IMR-90 (cell line): Measurements from ENCODE around the gene FOXN4. TPM values are rescaled to one million over a fixed set of nuclear protein-coding genes. Genes with fewer than 3 reads are reported as not detected.

Source experiments
- ATAC-seq: fragments of 200-7000 bp; cut with Tn5 transposase; 2 replicates; pipeline ENCODE4 v1.9.1; 2020; ENCODE audit warnings: low read depth, mild to moderate bottlenecking, moderate library complexity
- BruUV-seq: library from RNA; stranded (reverse); fragments of 400-500 nt; replicated peaks from 2 replicates; lab custom pipeline; 2021; lab: Mats Ljungman, UMichigan
- CTCF ChIA-PET: fragments of 300-600 bp; formaldehyde crosslinking; extraction: SDS; loops from one replicate; lab custom pipeline; 2021; ENCODE audit warnings: antibody characterized with exemption; lab: Yijun Ruan, JAX
- POLR2A ChIA-PET: fragments of 300-600 bp; sonication (Branson Sonifier 250); formaldehyde crosslinking; loops from one replicate; lab custom pipeline; 2022; ENCODE audit warnings: antibody characterized with exemption; ENCODE audit not compliant: unreplicated experiment; lab: Charles Lee
- DNase-seq: peaks from one replicate; pipeline ENCODE4 v3.0.0; 2013
- H2AFZ ChIP-seq: replicated peaks from 2 replicates; pipeline ENCODE3; 2013; ENCODE audit warnings: low read length, mild to moderate bottlenecking; ENCODE audit not compliant: poor library complexity
- H2AK5ac ChIP-seq: 2 replicates; pipeline ENCODE4 v1.6.1; 2013; ENCODE audit warnings: low read depth, low read length, inconsistent platforms
- H2AK9ac ChIP-seq: replicated peaks from 2 replicates; pipeline ENCODE3; 2013; ENCODE audit warnings: mild to moderate bottlenecking, low read depth, low read length, moderate library complexity; ENCODE audit not compliant: poor library complexity
- H2BK120ac ChIP-seq: 2 replicates; pipeline ENCODE4 v1.6.1; 2013; ENCODE audit warnings: low read depth, low read length, inconsistent platforms
- H2BK15ac ChIP-seq: 3 replicates; pipeline ENCODE4 v1.6.1; 2013; ENCODE audit warnings: low read depth, low read length, inconsistent platforms
- H2BK20ac ChIP-seq: 2 replicates; pipeline ENCODE4 v1.6.1; 2013; ENCODE audit warnings: low read depth, mild to moderate bottlenecking, inconsistent platforms, low read length, moderate library complexity
- H2BK5ac ChIP-seq: 2 replicates; pipeline ENCODE4 v1.6.1; 2013; ENCODE audit warnings: mild to moderate bottlenecking, low read depth, low read length, inconsistent platforms; ENCODE audit not compliant: poor library complexity, severe bottlenecking
- H3K14ac ChIP-seq: replicated peaks from 2 replicates; pipeline ENCODE4 v1.6.1; 2013; ENCODE audit warnings: low read depth, low read length, inconsistent platforms
- H3K18ac ChIP-seq: 2 replicates; pipeline ENCODE4 v1.6.1; 2013; ENCODE audit warnings: low read depth, low read length, control low read depth
- H3K23ac ChIP-seq: 2 replicates; pipeline ENCODE4 v1.6.1; 2013; ENCODE audit warnings: low read depth, low read length, inconsistent platforms
- H3K27ac ChIP-seq: 2 replicates; pipeline ENCODE4 v1.5.1; 2013; ENCODE audit warnings: mild to moderate bottlenecking, control low read depth, low read length; ENCODE audit not compliant: insufficient read depth
- H3K27me3 ChIP-seq: 2 replicates; pipeline ENCODE4 v1.6.1; 2013; ENCODE audit warnings: low read length; ENCODE audit not compliant: control insufficient read depth, insufficient read depth
- H3K36me3 ChIP-seq: 2 replicates; pipeline ENCODE4 v1.6.1; 2013; ENCODE audit warnings: low read length, mixed read lengths; ENCODE audit not compliant: control insufficient read depth, insufficient read depth
- H3K4ac ChIP-seq: 2 replicates; pipeline ENCODE4 v1.6.1; 2013; ENCODE audit warnings: low read depth, low read length, inconsistent platforms
- H3K4me1 ChIP-seq: 2 replicates; pipeline ENCODE4 v1.6.1; 2013; ENCODE audit warnings: low read length, mixed read lengths; ENCODE audit not compliant: control insufficient read depth, insufficient read depth
- H3K4me2 ChIP-seq: 2 replicates; pipeline ENCODE4 v1.6.1; 2013; ENCODE audit warnings: low read depth, mild to moderate bottlenecking, control low read depth, low read length, moderate library complexity
- H3K4me3 ChIP-seq: 2 replicates; pipeline ENCODE4 v1.5.1; 2013; ENCODE audit warnings: low read depth, mild to moderate bottlenecking, control low read depth, low read length, moderate library complexity; ENCODE audit not compliant: insufficient read depth
- H3K56ac ChIP-seq: 2 replicates; pipeline ENCODE4 v1.6.1; 2013; ENCODE audit warnings: low read length, inconsistent platforms; ENCODE audit not compliant: insufficient read depth; ENCODE audit errors: extremely low read depth
- H3K79me1 ChIP-seq, 2 experiments: 2 replicates each; pipeline ENCODE4 v1.6.1; 2013; ENCODE audit warnings: low read length in 2 of 2, inconsistent platforms in 1 of 2, low read depth in 1 of 2
- H3K9ac ChIP-seq: 2 replicates; pipeline ENCODE4 v1.6.1; 2013; ENCODE audit warnings: low read depth, low read length, control low read depth
- H3K9me1 ChIP-seq: 2 replicates; pipeline ENCODE4 v1.6.1; 2013; ENCODE audit warnings: low read length, inconsistent platforms; ENCODE audit not compliant: insufficient read depth
- H3K9me3 ChIP-seq: 2 replicates; pipeline ENCODE4 v1.6.1; 2013; ENCODE audit warnings: low read length; ENCODE audit not compliant: control insufficient read depth, insufficient read depth
- H4K20me1 ChIP-seq: 2 replicates; pipeline ENCODE4 v1.6.1; 2013; ENCODE audit warnings: low read length, inconsistent platforms; ENCODE audit not compliant: insufficient read depth
- H4K5ac ChIP-seq: 2 replicates; pipeline ENCODE4 v1.6.1; 2013; ENCODE audit warnings: mild to moderate bottlenecking, low read depth, low read length, control low read depth
- H4K8ac ChIP-seq, 2 experiments: 2 replicates each; pipeline ENCODE4 v1.6.1; 2013; ENCODE audit warnings: low read depth in 2 of 2, low read length in 2 of 2, control low read depth in 1 of 2, inconsistent platforms in 1 of 2
- H4K91ac ChIP-seq: 2 replicates; pipeline ENCODE4 v1.6.1; 2013; ENCODE audit warnings: low read depth, low read length, inconsistent platforms; ENCODE audit not compliant: insufficient read depth
- CHD1 ChIP-seq: IDR thresholded peaks from 2 replicates; pipeline ENCODE4 v1.6.1; 2012; ENCODE audit warnings: low read depth, low read length, improper control_type of control experiment
- ELK1 ChIP-seq: fragments of 150-350 bp; IDR thresholded peaks from 2 replicates; pipeline ENCODE4 v1.6.1; 2016; ENCODE audit warnings: low read depth, mild to moderate bottlenecking, low read length, moderate library complexity, borderline replicate concordance
- MXI1 ChIP-seq: IDR thresholded peaks from 2 replicates; pipeline ENCODE4 v1.6.1; 2012; ENCODE audit warnings: low read depth, mild to moderate bottlenecking, low read length, moderate library complexity, borderline replicate concordance
- RAD21 ChIP-seq: IDR thresholded peaks from 2 replicates; pipeline ENCODE4 v1.6.1; 2012; ENCODE audit warnings: low read length, improper control_type of control experiment
- RCOR1 ChIP-seq: IDR thresholded peaks from 2 replicates; pipeline ENCODE4 v1.6.1; 2012; ENCODE audit warnings: mild to moderate bottlenecking, low read length, improper control_type of control experiment; ENCODE audit not compliant: insufficient replicate concordance
- RFX5 ChIP-seq: IDR thresholded peaks from 2 replicates; pipeline ENCODE4 v1.8.0; 2012; ENCODE audit warnings: low read depth, mild to moderate bottlenecking, low read length, moderate library complexity
- SMC3 ChIP-seq: fragments of 150-350 bp; IDR thresholded peaks from 2 replicates; pipeline ENCODE4 v1.6.1; 2016; ENCODE audit warnings: low read depth, mild to moderate bottlenecking, antibody characterized with exemption, low read length, moderate library complexity
- USF2 ChIP-seq: fragments of 150-350 bp; IDR thresholded peaks from 2 replicates; pipeline ENCODE4 v1.6.1; 2017; ENCODE audit warnings: mild to moderate bottlenecking, antibody characterized with exemption, low read length, low read depth
- WGBS, 2 experiments: methylation state at CpG; one replicate each; pipeline versions ENCODE4 v1.1.5 to v1.1.7; 2013; ENCODE audit warnings: missing lambda C conversion rate in 2 of 2; ENCODE audit not compliant: insufficient read length in 1 of 2; ENCODE audit errors: extremely low coverage in 2 of 2; 5-methylcytosine and 5-hydroxymethylcytosine counted together
- dilution Hi-C: fragments of 300-500 bp; cut with HindIII; formaldehyde crosslinking; loops from one replicate; pipeline ENCODE4 v1.14.3; 2018; ENCODE audit warnings: low sequenced_read_pairs; ENCODE audit not compliant: unreplicated experiment
- in situ Hi-C: fragments of 300-500 bp; cut with MboI; formaldehyde crosslinking; loops from 3 replicates; pipeline ENCODE4 v1.14.3; 2019; ENCODE audit warnings: low sequenced_read_pairs, inconsistent platforms, mixed read lengths
- intact Hi-C: fragments of 100-400 bp; cut with micrococcal nuclease; formaldehyde crosslinking; loops from 2 replicates; pipeline ENCODE4 v1.10.0; 2022
- polyA plus RNA-seq, 3 experiments: library from polyadenylated mRNA; depleted of rRNA; stranded (reverse); fragments of >200 nt; gene quantifications; 2 replicates each; pipeline ENCODE4 v1.2.3, GENCODE V29; 2012; ENCODE audit warnings: low replicate concordance in 1 of 3
- total RNA-seq: library from RNA; depleted of rRNA; stranded (reverse); fragments of >200 nt; gene quantifications from 2 replicates; pipeline ENCODE4 v1.2.3, GENCODE V29; 2012

FOXN4 gene
- total and polyA plus RNA-seq, 2 of the 4 experiments (the other 2 are of a cell fraction), result not detected

GRCh38 chr12:109259545-109259895 lies 49.6 kb downstream of the FOXN4 start:
- no peak overlapping the region for H2BK15ac ChIP-seq
- H3K9ac ChIP-seq, result no peak overlapping the region
- H4K91ac ChIP-seq, result no peak overlapping the region
- H3K4me3 ChIP-seq, result no peak overlapping the region
- H4K20me1 ChIP-seq, result no peaks in the 10 kb centered on the region
- WGBS, 2 experiments, result no CpG with 5 or more reads among the region's 1 CpG
- in situ Hi-C loops (no loop called here), intact Hi-C loops (no loop called here), dilution Hi-C loops (no loop called here)
- no peaks in the 10 kb centered on the region for H3K4me1 ChIP-seq
- no peak overlapping the region for H3K4ac ChIP-seq
- H3K4me2 ChIP-seq, result no peak overlapping the region
- H3K9me3 ChIP-seq, result no peaks in the 10 kb centered on the region
- no peak overlapping the region for H2BK5ac ChIP-seq
- H3K23ac ChIP-seq, result no peak overlapping the region
- H3K36me3 ChIP-seq, result 0 out of 2 replicates have a peak, but pooled peaks cover 3% of the 10 kb centered on the region
- no peaks in the 10 kb centered on the region for H3K9me1 ChIP-seq
- no TSS peak for BruUV-seq
- no peak overlapping the region for H2BK120ac ChIP-seq
- no peak overlapping the region for H2BK20ac ChIP-seq
- H3K56ac ChIP-seq, result no peak overlapping the region
- H3K14ac ChIP-seq, result no peak overlapping the region
- TF ChIP-seq RCOR1 (no peak), ELK1 (no peak), CHD1 (no peak), RAD21 (no peak), SMC3 (no peak), RFX5 (no peak), USF2 (no peak), MXI1 (no peak)
- H2AFZ ChIP-seq, result no peak overlapping the region
- no peak overlapping the region for H3K27ac ChIP-seq
- no peaks in the 10 kb centered on the region for H3K27me3 ChIP-seq
- H2AK5ac ChIP-seq, result no peak overlapping the region
- no peak overlapping the region for H4K5ac ChIP-seq
- POLR2A ChIA-PET, result no interaction called here
- H2AK9ac ChIP-seq, result no peak overlapping the region
- no peaks in the 10 kb centered on the region for H3K79me1 ChIP-seq
- CTCF ChIA-PET, result no interaction called here
- no peak overlapping the region for H3K18ac ChIP-seq
- no peak overlapping the region for H4K8ac ChIP-seq
- ATAC-seq, result no peak
- no peak for DNase-seq
